Stimulated activated naive CD8-positive, alpha-beta T cell treated with anti-CD3 and anti-CD28 coated beads, Interleukin-15, Interleukin-2, amounts not matched to agents 100 ng/mL and 50 ng/mL, for 24 hours (primary cell): ENCODE data around the gene OR1N1.

ENCODE experiments used
- H3K27ac Mint-ChIP-seq: one replicate; pipeline ENCODE4 v1.8.0; 2021; ENCODE audit warnings: mild to moderate bottlenecking, mixed read lengths
- H3K27me3 Mint-ChIP-seq: one replicate; pipeline ENCODE4 v1.8.0; 2021; ENCODE audit warnings: mixed read lengths
- H3K36me3 Mint-ChIP-seq: one replicate; pipeline ENCODE4 v1.8.0; 2021; ENCODE audit warnings: low read depth, mixed read lengths
- H3K4me1 Mint-ChIP-seq: one replicate; pipeline ENCODE4 v1.8.0; 2021; ENCODE audit warnings: low read depth, mixed read lengths
- H3K4me3 Mint-ChIP-seq: one replicate; pipeline ENCODE4 v1.8.0; 2021; ENCODE audit warnings: mild to moderate bottlenecking, mixed read lengths
- H3K9me3 Mint-ChIP-seq: one replicate; pipeline ENCODE4 v1.8.0; 2021; ENCODE audit warnings: mixed read lengths

Gene OR1N1

DNA sequence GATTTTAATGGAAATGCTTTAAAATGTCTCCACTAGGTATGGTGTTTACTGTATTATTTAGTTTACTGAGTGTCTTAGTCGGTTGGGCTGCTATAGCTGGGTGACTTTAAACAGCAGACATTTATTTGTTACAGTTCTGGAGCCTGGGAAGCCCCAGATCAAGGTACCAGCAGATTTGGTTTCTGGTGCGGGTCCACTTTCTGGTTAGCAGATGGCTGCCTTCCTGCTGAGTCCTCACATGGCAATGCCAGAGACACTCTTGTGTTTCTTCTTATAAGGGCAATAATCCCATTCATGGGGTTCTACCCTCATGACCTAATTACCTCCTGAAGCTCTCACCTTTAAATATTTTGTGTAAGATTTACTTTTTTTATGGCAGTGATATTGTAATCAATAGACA, 8.9 kb downstream of the OR1N1 start:
- no peak overlapping the region for H3K4me3 Mint-ChIP-seq

DNA sequence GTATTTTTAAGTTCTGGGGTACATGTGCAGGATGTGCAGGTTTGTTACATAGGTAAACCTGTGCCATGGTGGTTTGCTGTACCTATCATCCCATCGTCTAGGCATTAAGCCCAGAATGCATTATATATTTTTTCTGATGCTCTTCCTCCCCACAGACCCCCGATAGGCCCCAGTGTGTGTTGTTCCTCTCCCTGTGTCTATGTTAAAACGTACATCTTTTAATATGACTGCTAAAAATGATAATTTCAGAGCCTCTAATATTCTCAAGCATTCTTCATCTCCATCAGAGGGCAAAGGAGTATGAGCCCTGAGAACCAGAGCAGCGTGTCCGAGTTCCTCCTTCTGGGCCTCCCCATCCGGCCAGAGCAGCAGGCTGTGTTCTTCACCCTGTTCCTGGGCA, 16.6 kb downstream of the OR1N1 start, which contains the start of gene OR1J2:
OR1J2 (plus strand) TSS at position 301 of the 400 bp plus-strand sequence; CDS start at position 301, 0 bp downstream.
- H3K27me3 Mint-ChIP-seq: peaks cover 37% of the 10 kb centered on the region
- H3K4me3 Mint-ChIP-seq: no peak within 1 kb of the TSS
- H3K9me3 Mint-ChIP-seq: no peaks in the 10 kb centered on the region
- H3K27ac Mint-ChIP-seq: no peak within 1 kb of the TSS
- H3K4me1 Mint-ChIP-seq: no peaks in the 10 kb centered on the region
- H3K36me3 Mint-ChIP-seq: no peaks in the 10 kb centered on the region

More for the DNA sequence above, 8.9 kb downstream of the OR1N1 start:
- no peaks in the 10 kb centered on the region for H3K4me1 Mint-ChIP-seq
- no peaks in the 10 kb centered on the region for H3K36me3 Mint-ChIP-seq
- peaks cover 17% of the 10 kb centered on the region for H3K27me3 Mint-ChIP-seq
- H3K27ac Mint-ChIP-seq: no peak overlapping the region
- no peaks in the 10 kb centered on the region for H3K9me3 Mint-ChIP-seq

- no peaks in the 10 kb centered on the region for H3K9me3 Mint-ChIP-seq
- H3K27ac Mint-ChIP-seq: no peak overlapping the region
- no peak overlapping the region for H3K4me3 Mint-ChIP-seq
- H3K4me1 Mint-ChIP-seq: no peaks in the 10 kb centered on the region
- H3K27me3 Mint-ChIP-seq: peaks cover 35% of the 10 kb centered on the region
- H3K36me3 Mint-ChIP-seq: no peaks in the 10 kb centered on the region
Observed at GRCh38 chr9:122506964-122507363, 20.1 kb downstream of the OR1N1 start.

DNA sequence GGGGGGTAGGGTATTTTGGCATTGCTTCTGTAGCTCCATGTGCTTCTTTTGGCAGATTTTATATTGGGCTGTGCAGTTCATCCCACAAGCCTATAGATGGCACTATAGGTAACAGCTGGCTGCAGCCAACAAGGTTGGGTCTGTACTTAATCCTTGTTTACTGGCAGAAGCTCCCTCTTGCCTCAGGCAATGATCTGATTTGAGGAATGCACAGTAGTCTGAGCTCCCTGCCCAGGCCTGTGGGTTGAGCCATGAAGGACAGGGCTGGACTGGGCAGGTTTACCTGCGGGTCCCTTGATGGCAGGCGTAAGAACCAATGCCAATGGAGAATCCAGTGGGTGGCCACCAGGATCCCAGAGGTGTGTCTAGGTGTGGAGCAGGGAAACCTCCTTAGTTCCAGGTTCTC, 28.2 kb downstream of the OR1N1 start:
- peaks cover 50% of the 10 kb centered on the region for H3K27me3 Mint-ChIP-seq
- no peaks in the 10 kb centered on the region for H3K36me3 Mint-ChIP-seq
- no peaks in the 10 kb centered on the region for H3K4me1 Mint-ChIP-seq
- H3K9me3 Mint-ChIP-seq: no peaks in the 10 kb centered on the region
- H3K27ac Mint-ChIP-seq: no peak overlapping the region
- no peak overlapping the region for H3K4me3 Mint-ChIP-seq

- Mint-ChIP-seq H3K4me3 (no peak overlapping the region), H3K27me3 (peaks cover 32% of the 10 kb centered on the region), H3K27ac (no peak overlapping the region), H3K36me3 (no peaks in the 10 kb centered on the region), H3K9me3 (no peaks in the 10 kb centered on the region), H3K4me1 (no peaks in the 10 kb centered on the region)
Observed at GRCh38 chr9:122479062-122479461, 48.0 kb downstream of the OR1N1 start.

- no peaks in the 10 kb centered on the region for H3K9me3 Mint-ChIP-seq
- peaks cover 35% of the 10 kb centered on the region for H3K27me3 Mint-ChIP-seq
- H3K4me1 Mint-ChIP-seq: no peaks in the 10 kb centered on the region
- no peak within 1 kb of the TSS for H3K4me3 Mint-ChIP-seq
- H3K27ac Mint-ChIP-seq: no peak within 1 kb of the TSS
- no peaks in the 10 kb centered on the region for H3K36me3 Mint-ChIP-seq
Observed at GRCh38 chr9:122477826-122478225, 49.3 kb downstream of the OR1N1 start, which contains the start of gene OR1J1. TSS of gene OR1J1 (minus strand) at chr9:122477926. CDS start at chr9:122477926, 0 bp downstream.

DNA sequence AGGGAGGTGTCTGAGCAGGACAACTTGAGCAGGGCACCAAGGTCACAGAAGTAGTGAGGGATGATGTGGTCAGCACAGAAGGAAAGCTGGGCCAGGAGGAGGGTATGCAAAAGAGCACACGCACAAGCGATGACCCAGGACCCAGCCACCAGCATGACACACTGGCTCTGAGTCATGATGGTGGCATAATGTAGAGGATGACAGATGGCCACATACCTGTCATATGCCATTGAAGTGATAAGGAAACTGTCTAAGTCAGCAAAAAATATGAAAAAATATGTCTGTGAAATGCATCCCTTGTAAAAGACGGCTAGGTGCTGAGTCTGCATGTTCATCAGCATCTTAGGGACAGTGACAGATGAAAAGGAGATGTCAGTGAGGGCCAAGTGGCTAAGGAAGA, 49.7 kb downstream of the OR1N1 start:
- no peaks in the 10 kb centered on the region for H3K36me3 Mint-ChIP-seq
- no peaks in the 10 kb centered on the region for H3K9me3 Mint-ChIP-seq
- H3K27ac Mint-ChIP-seq: no peak overlapping the region
- peaks cover 31% of the 10 kb centered on the region for H3K27me3 Mint-ChIP-seq
- no peak overlapping the region for H3K4me3 Mint-ChIP-seq
- H3K4me1 Mint-ChIP-seq: no peaks in the 10 kb centered on the region
